Endothelial cell of umbilical vein (primary cell): ENCODE data around the gene HCRT. TPM values are rescaled to one million over a fixed set of nuclear protein-coding genes. Genes with fewer than 3 reads are reported as not detected.

Experiments
- BruUV-seq: library from RNA; stranded (reverse); fragments of 400-500 nt; replicated peaks from 2 replicates; lab custom pipeline; 2021; lab: Mats Ljungman, UMichigan
- CTCF ChIA-PET: fragments of 300-600, 350-600 bp; sonication (Branson Sonifier 250); formaldehyde crosslinking; loops from one replicate; lab custom pipeline; 2021; ENCODE audit warnings: antibody characterized with exemption, inconsistent platforms; lab: Charles Lee
- POLR2A ChIA-PET: fragments of 300-600, 350-600 bp; sonication (Branson Sonifier 250); formaldehyde crosslinking; loops from one replicate; lab custom pipeline; 2021; ENCODE audit warnings: antibody characterized with exemption, inconsistent platforms; lab: Charles Lee
- DNase-seq: peaks from one replicate; pipeline ENCODE4 v3.0.0-alpha.2; 2011; ENCODE audit warnings: low read depth, low spot score
- FAIRE-seq: peaks from 2 replicates; lab custom pipeline; 2011; peaks lifted over from hg19 to GRCh38; lab: Jason Lieb, UNC
- H2AFZ ChIP-seq: 2 replicates; pipeline ENCODE4 v1.6.0; 2012; ENCODE audit warnings: low read depth, low read length, control low read depth, inconsistent platforms
- H3K27ac ChIP-seq: 2 replicates; pipeline ENCODE4 v1.5.1; 2011; ENCODE audit warnings: low read depth, mild to moderate bottlenecking, control low read depth, low read length, moderate library complexity; ENCODE audit not compliant: insufficient read depth
- H3K27me3 ChIP-seq, 2 experiments: 2 replicates each; pipeline versions ENCODE4 v1.6.0 to v1.6.1; 2011; ENCODE audit warnings: low read length in 2 of 2, mixed read lengths in 1 of 2; ENCODE audit not compliant: control insufficient read depth in 2 of 2, insufficient read depth in 2 of 2
- H3K36me3 ChIP-seq, 2 experiments: 2 replicates in 1 of 2; 3 replicates in 1 of 2; pipeline ENCODE4 v1.5.1; 2011; ENCODE audit warnings: low read length in 2 of 2, mild to moderate bottlenecking in 1 of 2, moderate library complexity in 1 of 2; ENCODE audit not compliant: control insufficient read depth in 2 of 2, insufficient read depth in 2 of 2; ENCODE audit errors: extremely low read depth in 1 of 2
- H3K4me1 ChIP-seq: 3 replicates; pipeline ENCODE4 v1.5.1; 2011; ENCODE audit warnings: mild to moderate bottlenecking, low read length; ENCODE audit not compliant: control insufficient read depth, insufficient read depth; ENCODE audit errors: extremely low read depth
- H3K4me2 ChIP-seq: 2 replicates; pipeline ENCODE4 v1.6.1; 2011; ENCODE audit warnings: low read length, control low read depth, mixed read lengths; ENCODE audit not compliant: insufficient read depth
- H3K4me3 ChIP-seq, 3 experiments: fragments of 200-600 bp in 1 of 3; sonication (generic), shearing (Covaris generic) in 1 of 3; replicated peaks in 1 of 3; 2 replicates each; pipeline ENCODE4 v1.5.1; 2011 to 2016; ENCODE audit warnings: control low read depth in 3 of 3, low read length in 3 of 3, mild to moderate bottlenecking in 2 of 3, inconsistent platforms in 1 of 3, low read depth in 1 of 3, moderate library complexity in 1 of 3; ENCODE audit not compliant: insufficient read depth in 1 of 3
- H3K79me2 ChIP-seq: 2 replicates; pipeline ENCODE4 v1.6.0; 2012; ENCODE audit warnings: low read length, inconsistent platforms; ENCODE audit not compliant: control insufficient read depth, insufficient read depth
- H3K9ac ChIP-seq: replicated peaks from 2 replicates; pipeline ENCODE3; 2011; ENCODE audit warnings: low read length, control low read depth; ENCODE audit not compliant: insufficient read depth; ENCODE audit errors: extremely low read depth
- H3K9me1 ChIP-seq: replicated peaks from 3 replicates; pipeline ENCODE4 v1.6.0; 2011; ENCODE audit warnings: mild to moderate bottlenecking, low read length; ENCODE audit not compliant: control insufficient read depth, insufficient read depth; ENCODE audit errors: extremely low read depth
- H3K9me3 ChIP-seq: replicated peaks from 2 replicates; pipeline ENCODE4 v1.5.1; 2012; ENCODE audit warnings: low read length, inconsistent platforms; ENCODE audit not compliant: control insufficient read depth, insufficient read depth
- H4K20me1 ChIP-seq: replicated peaks from 2 replicates; pipeline ENCODE3; 2011; ENCODE audit warnings: mild to moderate bottlenecking, low read length; ENCODE audit not compliant: control insufficient read depth, insufficient read depth; ENCODE audit errors: extremely low read depth
- EZH2 ChIP-seq: IDR thresholded peaks from 2 replicates; pipeline ENCODE4 v1.6.1; 2012; ENCODE audit warnings: borderline replicate concordance, low read depth, mild to moderate bottlenecking, moderate library complexity, low read length, inconsistent platforms; ENCODE audit not compliant: severe bottlenecking
- FOS ChIP-seq: IDR thresholded peaks from 2 replicates; pipeline ENCODE4 v1.6.1; 2011; ENCODE audit warnings: mild to moderate bottlenecking, low read length, moderate library complexity, borderline replicate concordance; ENCODE audit not compliant: insufficient read depth
- GATA2 ChIP-seq: IDR thresholded peaks from 2 replicates; pipeline ENCODE4 v1.7.0; 2011; ENCODE audit warnings: low read depth, mild to moderate bottlenecking, moderate library complexity, mixed read lengths, low read length; ENCODE audit not compliant: insufficient read length, insufficient read depth
- JUN ChIP-seq: IDR thresholded peaks from 2 replicates; pipeline ENCODE4 v1.6.1; 2011; ENCODE audit warnings: borderline replicate concordance, low read depth; ENCODE audit not compliant: insufficient read length, insufficient read depth
- MYC ChIP-seq: IDR thresholded peaks from one replicate; pipeline ENCODE4 v1.6.1; 2011; ENCODE audit warnings: mild to moderate bottlenecking, low read depth, low read length
- POLR2A ChIP-seq: IDR thresholded peaks from 2 replicates; pipeline ENCODE4 v1.6.1; 2012; ENCODE audit warnings: low read depth, mild to moderate bottlenecking, control low read depth, low read length
- POLR2AphosphoS5 ChIP-seq: IDR thresholded peaks from 2 replicates; pipeline ENCODE4 v1.6.1; 2012; ENCODE audit warnings: low read depth, mild to moderate bottlenecking, control low read depth, low read length, moderate library complexity; ENCODE audit not compliant: insufficient read depth
- dilution Hi-C: fragments of 300-500 bp; cut with MboI; formaldehyde crosslinking; loops from one replicate; pipeline ENCODE4 v1.15.0; 2019; ENCODE audit warnings: low sequenced_read_pairs; ENCODE audit not compliant: extremely low pct_ligation_motif_present
- intact Hi-C: fragments of 100-400 bp; cut with micrococcal nuclease; formaldehyde crosslinking; loops from one replicate; pipeline ENCODE4 v1.10.0; 2022
- polyA plus RNA-seq, 4 experiments: library from polyadenylated mRNA; depleted of rRNA in 3 of 4; stranded (reverse) in 3 of 4; unstranded in 1 of 4; fragments of >200 nt; gene quantifications; 2 replicates each; pipeline versions ENCODE4 v1.2.1 to v1.2.3, GENCODE V29; 2011 to 2012; ENCODE audit warnings: missing spikeins in 1 of 4
- total RNA-seq: library from RNA; stranded (reverse); gene quantifications from 2 replicates; pipeline ENCODE4 v1.2.3, GENCODE V29; 2021
- TF ChIP-seq, protein P1 (sequence below), 2 donors: IDR thresholded peaks; 1 replicate in 1 of 2; 2 replicates in 1 of 2; pipeline ENCODE4 v1.5.1; 2011; ENCODE audit warnings: low read length in 2 of 2, mild to moderate bottlenecking in 2 of 2, moderate library complexity in 2 of 2, control low read depth in 1 of 2, inconsistent platforms in 1 of 2, low read depth in 1 of 2; ENCODE audit not compliant: insufficient read depth in 1 of 2; ENCODE audit errors: extremely low read depth in 1 of 2
- TF ChIP-seq, protein P2 (sequence below): IDR thresholded peaks from 2 replicates; pipeline ENCODE4 v1.6.1; 2011; ENCODE audit not compliant: insufficient read depth, insufficient read length

The HCRT gene
- total and polyA plus RNA-seq, 2 donors (not counting 3 experiments of a cell fraction or from before 2014, with no cell fraction given), result not detected

DNA sequence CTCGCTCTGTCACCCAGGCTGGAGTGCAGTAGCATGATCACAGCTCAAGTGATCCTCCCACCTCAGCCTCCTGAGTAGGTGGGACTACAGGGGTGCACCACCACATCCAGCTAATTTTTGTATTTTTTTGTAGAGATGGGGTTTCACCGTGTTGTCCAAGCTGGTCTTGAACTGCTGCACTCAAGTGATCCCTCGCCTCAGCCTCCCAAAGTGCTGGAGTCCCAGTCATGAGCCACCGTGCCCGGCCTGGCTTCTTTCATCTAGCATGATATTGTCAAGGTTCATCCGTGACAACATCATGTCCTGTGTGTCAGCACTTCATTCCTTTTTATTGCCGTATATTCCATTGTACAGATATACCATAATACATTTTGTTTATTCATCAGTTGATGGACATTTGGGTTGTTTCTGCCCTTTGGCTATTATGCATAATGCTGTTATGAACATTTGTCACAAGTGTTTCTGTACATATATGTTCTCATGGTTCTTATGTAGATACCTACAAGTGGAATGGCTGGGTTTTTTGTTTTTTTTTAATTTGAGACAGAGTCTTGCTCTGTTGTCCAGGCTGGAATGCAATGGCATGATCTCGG, 12.4 kb upstream of the HCRT start:
- H3K27me3 ChIP-seq, result no peaks in the 10 kb centered on the region
- no peak overlapping the region for H2AFZ ChIP-seq
- no TSS peak for BruUV-seq
- no peaks in the 10 kb centered on the region for H3K79me2 ChIP-seq
- no peak overlapping the region for H3K4me3 ChIP-seq
- no peaks in the 10 kb centered on the region for H3K9me3 ChIP-seq
- H3K4me2 ChIP-seq, result no peak overlapping the region
- no peaks in the 10 kb centered on the region for H3K4me1 ChIP-seq
- DNase-seq (no peak), FAIRE-seq (no peak)
- no peak overlapping the region for H3K27ac ChIP-seq
- dilution Hi-C loops (no loop called here), intact Hi-C loops (no loop called here)
- H3K36me3 ChIP-seq, result peaks cover under 1 to 16% of the 10 kb centered on the region in 2 experiments
- ChIA-PET POLR2A (no interaction called here), CTCF (interaction anchor here (1.5 to 4.6 kb wide), 3 partner anchors 16 to 24 kb away, joined by 4 to 24 read pairs (median 5); no protein-coding TSS in a partner anchor)
- no peaks in the 10 kb centered on the region for H4K20me1 ChIP-seq
- no peaks in the 10 kb centered on the region for H3K9me1 ChIP-seq
- H3K9ac ChIP-seq, result no peak overlapping the region
- TF ChIP-seq, protein P1, sequence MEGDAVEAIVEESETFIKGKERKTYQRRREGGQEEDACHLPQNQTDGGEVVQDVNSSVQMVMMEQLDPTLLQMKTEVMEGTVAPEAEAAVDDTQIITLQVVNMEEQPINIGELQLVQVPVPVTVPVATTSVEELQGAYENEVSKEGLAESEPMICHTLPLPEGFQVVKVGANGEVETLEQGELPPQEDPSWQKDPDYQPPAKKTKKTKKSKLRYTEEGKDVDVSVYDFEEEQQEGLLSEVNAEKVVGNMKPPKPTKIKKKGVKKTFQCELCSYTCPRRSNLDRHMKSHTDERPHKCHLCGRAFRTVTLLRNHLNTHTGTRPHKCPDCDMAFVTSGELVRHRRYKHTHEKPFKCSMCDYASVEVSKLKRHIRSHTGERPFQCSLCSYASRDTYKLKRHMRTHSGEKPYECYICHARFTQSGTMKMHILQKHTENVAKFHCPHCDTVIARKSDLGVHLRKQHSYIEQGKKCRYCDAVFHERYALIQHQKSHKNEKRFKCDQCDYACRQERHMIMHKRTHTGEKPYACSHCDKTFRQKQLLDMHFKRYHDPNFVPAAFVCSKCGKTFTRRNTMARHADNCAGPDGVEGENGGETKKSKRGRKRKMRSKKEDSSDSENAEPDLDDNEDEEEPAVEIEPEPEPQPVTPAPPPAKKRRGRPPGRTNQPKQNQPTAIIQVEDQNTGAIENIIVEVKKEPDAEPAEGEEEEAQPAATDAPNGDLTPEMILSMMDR (IDR thresholded peaks at IDR 0.05; ENCODE audit: extremely low read depth in 1 of 2, insufficient read depth in 1 of 2, low read depth in 1 of 2, low read length in 2 of 2), result no peak
- TF ChIP-seq MYC (no peak), POLR2AphosphoS5 (no peak), EZH2 (no peak), GATA2 (no peak), POLR2A (no peak), JUN (no peak), FOS (no peak)
- TF ChIP-seq, protein P2, sequence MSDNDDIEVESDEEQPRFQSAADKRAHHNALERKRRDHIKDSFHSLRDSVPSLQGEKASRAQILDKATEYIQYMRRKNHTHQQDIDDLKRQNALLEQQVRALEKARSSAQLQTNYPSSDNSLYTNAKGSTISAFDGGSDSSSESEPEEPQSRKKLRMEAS, result no peak
